COLO829 (cell line): ENCODE measurements around the gene TUBB6.

Experiments used
- DNase-seq: peaks from one replicate; pipeline ENCODE4 v3.0.0; 2012; ENCODE audit warnings: low spot score

The TUBB6 gene

GRCh38 chr18:12338382-12338781, 30.3 kb downstream of the TUBB6 start:
- no peak for DNase-seq

- no peak for DNase-seq
These were observed 33.1 kb downstream of the TUBB6 start for GRCh38 chr18:12340945-12341660.

GRCh38 chr18:12342661-12343060, 34.6 kb downstream of the TUBB6 start:
- DNase-seq: no peak

GRCh38 chr18:12345491-12346239, 37.6 kb downstream of the TUBB6 start:
- DNase-seq: no peak

GRCh38 chr18:12346240-12346565, 38.2 kb downstream of the TUBB6 start:
- no peak for DNase-seq

GRCh38 chr18:12347895-12348294, 39.9 kb downstream of the TUBB6 start:
- DNase-seq: no peak

GRCh38 chr18:12352188-12352587, 44.1 kb downstream of the TUBB6 start:
- DNase-seq: no peak

- peak; percentile 42 for DNase-seq
These were observed 51.5 kb downstream of the TUBB6 start for GRCh38 chr18:12359515-12359927.

- DNase-seq: no peak
These were observed 53.8 kb downstream of the TUBB6 start for GRCh38 chr18:12361770-12362378.

- no peak for DNase-seq
These were observed 54.6 kb downstream of the TUBB6 start for GRCh38 chr18:12362473-12363174.

- DNase-seq: no peak
These were observed 58.3 kb downstream of the TUBB6 start for GRCh38 chr18:12366379-12366778.

- DNase-seq: no peak
These were observed 58.7 kb downstream of the TUBB6 start for GRCh38 chr18:12366784-12367183.

- no peak for DNase-seq
These were observed 61.2 kb downstream of the TUBB6 start for GRCh38 chr18:12369211-12369610.

GRCh38 chr18:12371590-12371989, 63.5 kb downstream of the TUBB6 start:
- no peak for DNase-seq

GRCh38 chr18:12372406-12372805, 64.4 kb downstream of the TUBB6 start:
- no peak for DNase-seq

GRCh38 chr18:12373116-12373770, 65.2 kb downstream of the TUBB6 start:
- no peak for DNase-seq

- DNase-seq: no peak
These were observed 65.7 kb downstream of the TUBB6 start for GRCh38 chr18:12373771-12374116.

- DNase-seq: no peak
These were observed 66.4 kb downstream of the TUBB6 start for GRCh38 chr18:12374401-12374800.
